Stimulated activated CD4-positive, alpha-beta T cell treated with anti-CD3 and anti-CD28 coated beads, Interleukin-2, amount 100 ng/mL, for 48 hours (primary cell): ENCODE results near the gene PHF11.
"Not testable (repeated sequence)": the region's sequence is repeated elsewhere in the genome, so short reads cannot be mapped to it uniquely, and the experiment has no call there.

Source experiments
- DNase-seq, 2 donors: peaks; one replicate each; pipeline ENCODE4 v3.0.0-alpha.2; 2020

PHF11 gene

DNA sequence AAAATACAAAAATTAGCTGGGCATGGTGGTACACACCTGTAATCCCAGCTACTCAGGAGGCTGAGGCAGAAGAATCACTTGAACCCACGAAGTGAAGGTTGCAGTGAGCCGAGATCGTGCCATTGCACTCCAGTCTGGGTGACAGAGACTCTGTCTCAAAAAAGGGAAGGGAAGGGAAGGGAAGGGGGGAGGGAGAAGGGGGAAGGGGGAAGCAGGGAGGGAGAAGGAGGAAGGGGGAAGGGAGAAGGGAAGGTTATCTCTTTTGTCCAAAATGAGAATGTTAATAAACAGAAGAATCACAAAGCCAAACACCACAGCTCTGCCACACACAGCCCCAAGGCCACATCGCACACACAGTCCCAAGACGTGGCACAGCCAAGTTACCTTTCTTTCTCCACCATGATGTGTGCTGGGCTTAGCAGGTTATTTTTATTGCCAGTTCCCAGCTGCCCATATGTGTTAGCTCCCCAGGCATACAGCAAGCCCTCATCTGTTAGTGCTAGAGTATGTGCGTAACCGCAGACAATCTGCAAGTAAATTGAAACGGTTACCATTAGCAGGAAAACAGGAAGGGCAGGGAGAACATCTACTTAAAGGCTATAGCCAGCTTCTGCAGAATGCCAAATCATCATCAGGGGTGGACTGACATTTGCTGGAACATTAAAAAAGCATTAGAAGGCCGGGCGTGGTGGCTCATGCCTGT, 55.3 kb downstream of the PHF11 start:
- DNase-seq, result no peak

- no peak for DNase-seq
Measured at GRCh38 chr13:49553888-49554287, 58.1 kb downstream of the PHF11 start.

DNA sequence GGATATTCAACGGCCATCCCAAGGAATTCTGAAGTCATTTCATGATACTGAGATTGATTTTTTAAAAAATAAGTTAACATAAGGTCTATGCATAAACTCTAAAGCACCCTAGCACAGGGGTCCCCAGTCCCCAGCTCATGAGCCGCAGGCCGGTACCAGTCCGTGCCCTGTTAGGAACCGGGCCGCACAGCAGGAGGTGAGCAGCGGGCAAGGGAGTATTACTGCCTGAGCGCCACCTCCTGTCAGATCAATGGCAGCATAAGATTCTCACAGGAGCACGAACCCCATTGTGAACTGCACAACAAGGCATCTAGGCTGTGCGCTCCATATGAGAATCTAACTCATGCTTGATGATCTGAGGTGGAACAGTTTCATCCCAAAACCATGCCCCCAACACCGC, 58.6 kb downstream of the PHF11 start:
- no peak for DNase-seq

GRCh38 chr13:49559006-49559405, 63.3 kb downstream of the PHF11 start:
- DNase-seq, result no peak

DNA sequence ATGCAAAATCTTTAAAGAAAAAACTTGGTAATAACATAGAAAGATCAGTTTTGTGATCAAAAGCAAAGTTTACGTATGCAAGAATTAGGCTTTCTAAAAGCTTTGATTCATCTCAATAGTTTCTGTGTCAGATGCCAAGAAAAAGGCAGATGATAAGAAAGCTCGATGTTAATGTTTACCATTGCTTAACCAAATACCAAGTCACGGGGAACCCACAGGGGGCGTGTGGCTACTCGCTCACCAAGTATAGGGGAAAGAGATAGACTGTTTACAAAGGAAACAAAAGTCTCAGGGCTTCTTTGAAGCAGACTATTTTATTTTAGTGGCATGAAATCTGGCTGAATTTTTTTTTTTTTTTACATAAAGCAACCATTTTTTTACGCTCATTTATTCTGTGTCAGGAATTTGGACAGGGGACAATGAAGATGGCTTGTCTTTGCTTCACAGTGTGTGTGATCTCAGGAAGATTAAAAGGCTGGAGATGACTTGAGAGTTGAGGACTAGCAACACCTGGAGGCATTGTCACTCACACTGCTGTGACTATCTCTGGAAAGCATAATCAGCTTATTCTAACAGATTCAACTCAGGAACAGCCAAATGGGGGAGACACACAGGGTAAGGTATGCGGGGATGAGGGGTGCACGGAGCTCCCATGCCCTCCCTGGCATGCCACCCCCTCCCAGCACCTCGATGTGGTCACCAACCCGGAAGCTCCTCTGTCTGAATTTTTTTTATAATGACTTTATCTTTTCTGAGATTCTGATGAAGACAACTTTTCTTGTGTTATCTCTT, 64.7 kb downstream of the PHF11 start:
- DNase-seq, result no peak

GRCh38 chr13:49561062-49561410, 65.3 kb downstream of the PHF11 start:
- no peak for DNase-seq

GRCh38 chr13:49563516-49563915, 67.8 kb downstream of the PHF11 start:
- DNase-seq, result no peak

DNA sequence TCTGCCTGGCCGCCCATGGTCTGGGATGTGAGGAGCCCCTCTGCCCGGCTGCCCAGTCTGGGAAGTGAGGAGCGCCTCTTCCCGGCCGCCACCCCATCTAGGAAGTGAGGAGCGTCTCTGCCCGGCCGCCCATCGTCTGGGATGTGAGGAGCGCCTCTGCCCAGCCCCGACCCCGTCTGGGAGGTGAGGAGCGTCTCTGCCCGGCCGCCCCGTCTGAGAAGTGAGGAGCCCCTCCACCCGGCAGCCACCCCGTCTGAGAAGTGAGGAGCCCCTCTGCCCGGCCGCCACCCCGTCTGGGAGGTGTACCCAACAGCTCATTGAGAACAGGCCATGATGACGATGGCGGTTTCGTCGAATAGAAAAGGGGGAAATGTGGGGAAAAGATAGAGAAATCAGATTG, 69.7 kb downstream of the PHF11 start:
- not testable (repeated sequence) for DNase-seq

GRCh38 chr13:49566461-49566860, 70.7 kb downstream of the PHF11 start:
- DNase-seq, result no peak

GRCh38 chr13:49567491-49567890, 71.7 kb downstream of the PHF11 start:
- no peak for DNase-seq

GRCh38 chr13:49569993-49570689, 74.4 kb downstream of the PHF11 start:
- DNase-seq, result no peak

- no peak for DNase-seq
Measured at GRCh38 chr13:49571299-49572240, 75.8 kb downstream of the PHF11 start.
